Activated CD4-positive, alpha-beta T cell treated with anti-CD3 and anti-CD28 coated beads, Interleukin-2, Interleukin-6, amounts not matched to agents 100 ng/mL and 50 ng/mL, durations not matched to agents 16 hours and 8 hours (primary cell): ENCODE data around the gene ARL6IP4.
A peak's percentile ranks its signal among the peaks of the same experiment; 100 is the strongest.
"Not testable (repeated sequence)": the region's sequence is repeated elsewhere in the genome, so short reads cannot be mapped to it uniquely, and the experiment has no call there.

ENCODE experiments used
- DNase-seq: peaks from one replicate; pipeline ENCODE4 v3.0.0-alpha.2; 2020

ARL6IP4 gene

DNA sequence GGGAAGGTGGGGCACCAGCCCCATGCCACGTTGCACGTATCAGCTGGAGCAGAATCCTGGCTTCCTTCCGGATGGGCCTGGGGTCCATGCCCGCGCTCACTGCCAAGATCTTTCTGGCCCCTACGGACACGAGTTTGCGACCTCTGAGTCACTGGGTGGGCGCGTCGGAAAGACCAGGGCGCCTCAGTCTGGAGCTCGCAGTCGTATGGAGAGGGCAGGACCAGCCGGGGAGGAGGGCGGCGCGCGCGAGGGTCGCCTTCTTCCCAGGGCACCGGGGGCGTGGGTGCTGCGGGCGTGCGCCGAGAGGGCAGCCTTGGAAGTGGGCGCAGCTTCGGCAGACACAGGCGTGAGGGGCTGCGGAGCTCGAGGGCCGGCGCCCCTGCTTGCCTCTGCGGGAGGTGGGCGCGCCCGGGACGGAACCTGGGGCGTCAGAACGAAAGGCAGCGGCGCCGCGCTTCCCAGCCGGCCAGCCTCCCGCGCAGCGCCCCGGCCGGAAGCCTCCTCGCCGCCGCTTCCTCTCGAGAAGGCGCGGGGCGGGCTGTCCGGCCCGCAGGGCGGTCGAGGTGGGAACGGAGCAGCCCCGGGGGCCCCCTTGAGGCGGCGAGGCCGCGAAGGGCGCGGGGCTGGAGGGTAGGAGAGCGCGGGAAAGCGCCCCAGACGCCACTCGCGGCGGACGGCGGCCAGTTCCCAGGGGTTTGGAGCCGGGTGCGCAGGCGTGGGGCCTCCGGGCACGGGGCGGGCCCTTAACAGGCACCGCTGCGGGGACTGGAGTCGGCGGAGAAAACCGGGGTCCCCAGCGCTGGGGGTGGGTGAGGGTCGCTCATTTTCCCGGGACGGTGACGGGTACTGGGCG, at the start of gene ARL6IP4:
Gene ARL6IP4 (plus strand): TSS at position 499 of the 853 bp plus-strand sequence. CDS start 459 bp downstream, outside the sequence.
- peak; percentile 78 for DNase-seq

DNA sequence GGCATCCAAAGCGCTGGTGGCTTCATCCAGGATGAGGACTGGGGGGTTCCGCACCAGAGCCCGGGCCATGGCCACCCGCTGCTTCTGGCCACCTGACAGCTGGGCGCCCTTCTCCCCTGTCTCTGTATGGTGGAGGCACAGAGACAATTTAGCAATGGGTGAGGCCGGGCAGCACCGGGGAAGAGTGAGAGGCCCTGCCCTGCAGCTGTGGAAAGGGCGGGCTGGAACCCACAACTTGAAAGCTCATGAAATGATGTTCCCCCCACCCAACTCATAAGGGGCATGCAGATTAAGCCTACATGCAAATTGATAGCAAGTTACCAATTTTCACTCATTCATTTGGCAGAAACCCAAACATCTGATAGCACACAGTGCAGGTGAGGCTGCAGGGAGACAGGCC, 48.3 kb upstream of the ARL6IP4 start:
- no peak for DNase-seq

DNA sequence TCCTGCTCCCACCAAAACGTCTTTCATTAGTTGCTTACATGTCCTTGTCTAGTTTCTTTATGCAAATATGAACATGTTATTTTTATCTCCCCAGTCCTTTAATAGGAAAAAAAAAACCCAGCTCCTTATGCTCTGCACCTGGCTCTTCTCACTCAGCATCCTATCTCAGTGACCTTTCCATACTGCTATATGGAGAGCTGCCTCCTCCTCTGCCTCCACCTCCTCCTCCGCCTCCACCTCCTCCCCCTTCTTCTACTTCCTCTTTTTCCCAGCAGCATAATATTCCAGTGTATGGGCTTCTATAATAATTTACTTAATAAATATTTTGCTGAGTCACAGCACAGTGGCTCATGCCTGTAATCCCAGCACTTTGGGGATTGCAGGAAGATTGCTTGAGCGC, 45.8 kb upstream of the ARL6IP4 start:
- DNase-seq, result no peak

DNA sequence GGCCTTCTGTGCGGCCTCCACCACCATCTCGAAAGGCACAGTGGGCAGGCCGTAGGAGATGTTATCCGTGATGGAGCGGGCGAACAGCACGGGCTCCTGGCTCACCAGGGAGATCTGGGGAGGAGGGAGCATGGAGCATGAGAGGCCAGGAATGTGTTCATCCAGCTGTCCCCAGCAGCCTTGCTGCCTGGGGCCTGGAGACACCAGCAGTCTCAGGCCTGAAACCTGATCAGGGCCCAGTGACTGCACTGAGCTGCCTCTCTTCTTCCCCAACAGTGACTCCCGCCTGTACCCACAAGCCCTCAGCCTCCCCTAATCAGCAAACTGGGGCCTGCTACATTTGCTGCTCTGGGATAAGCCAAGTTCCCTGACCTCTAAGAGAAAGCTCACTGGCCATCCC, 45.2 kb upstream of the ARL6IP4 start:
- DNase-seq, result no peak

DNA sequence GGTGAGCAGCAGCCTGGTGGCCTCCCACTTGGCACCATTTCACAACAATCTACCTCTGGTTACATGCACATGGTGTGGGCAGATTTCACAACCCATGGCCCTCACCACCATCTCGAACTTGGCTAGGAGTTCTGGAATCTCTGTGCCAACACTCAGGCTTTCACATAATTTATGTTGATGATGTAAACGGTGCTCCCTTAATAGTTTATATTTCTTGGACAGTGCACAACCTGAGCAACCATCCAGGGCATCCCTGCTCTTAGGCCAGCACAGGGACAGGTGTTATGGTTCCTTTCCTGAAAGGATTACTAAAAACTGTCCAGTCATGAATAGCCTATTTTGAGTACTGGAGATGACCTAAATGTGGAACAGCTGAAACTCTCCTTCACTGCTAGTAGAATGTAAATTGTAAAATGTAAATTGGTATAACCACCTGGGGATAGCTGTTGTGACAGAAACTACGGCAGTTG, 42.8 kb upstream of the ARL6IP4 start:
- DNase-seq, result no peak

DNA sequence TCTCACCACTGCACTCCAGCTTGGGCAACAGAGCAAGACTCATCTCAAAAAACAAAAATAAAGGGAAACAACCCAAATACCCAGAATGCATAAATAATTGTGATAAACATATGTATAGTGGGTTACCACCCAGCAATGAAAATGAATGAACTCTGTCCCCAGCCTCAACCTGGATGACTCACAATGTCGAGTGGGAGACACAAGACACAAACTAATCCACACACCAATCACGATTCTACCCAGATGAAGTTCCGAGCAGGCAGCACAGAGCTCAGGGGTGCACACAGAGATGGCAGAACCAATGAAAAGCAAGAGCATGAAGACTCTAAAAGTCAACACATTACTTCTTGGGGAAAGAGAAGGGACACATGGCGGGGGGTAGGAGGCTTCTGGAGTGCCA, 41.4 kb upstream of the ARL6IP4 start:
- no peak for DNase-seq

DNA sequence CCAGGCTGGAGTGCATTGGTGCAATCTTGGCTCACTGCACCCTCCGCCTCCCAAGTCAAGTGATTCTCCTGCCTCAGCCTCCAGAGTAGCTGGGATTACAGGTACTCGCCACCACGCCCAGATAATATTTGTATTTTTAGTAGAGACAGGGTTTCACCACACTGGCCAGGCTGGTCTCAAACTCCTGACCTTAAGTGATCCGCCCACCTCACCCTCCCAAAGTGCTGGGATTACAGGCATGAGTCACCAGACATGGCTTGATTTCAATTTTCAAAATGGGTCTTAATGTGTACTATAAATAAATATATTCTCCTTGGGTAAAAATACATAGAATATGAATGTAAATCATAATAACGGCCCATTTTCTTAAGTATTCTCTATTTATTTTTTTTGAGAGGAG, 39.1 kb upstream of the ARL6IP4 start:
- not testable (repeated sequence) for DNase-seq

DNA sequence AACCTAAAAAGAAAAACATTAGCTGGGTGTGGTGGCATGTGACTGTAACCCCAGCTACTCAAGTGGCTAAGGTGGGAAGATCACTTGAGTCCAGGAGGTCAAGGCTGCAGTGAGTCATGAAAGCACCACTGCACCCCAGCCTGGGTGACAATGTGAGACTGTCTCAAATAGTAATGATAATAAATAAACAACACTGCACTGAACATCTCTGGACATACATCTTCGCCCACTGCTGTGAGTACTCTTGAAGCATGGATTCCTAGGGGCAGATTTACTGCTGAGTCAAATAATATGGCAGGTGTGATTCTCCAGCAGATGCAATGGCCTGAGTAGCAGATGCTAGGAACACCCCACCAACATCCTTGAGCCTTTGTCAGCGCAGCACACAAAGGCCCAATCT, 37.8 kb upstream of the ARL6IP4 start:
- no peak for DNase-seq

DNA sequence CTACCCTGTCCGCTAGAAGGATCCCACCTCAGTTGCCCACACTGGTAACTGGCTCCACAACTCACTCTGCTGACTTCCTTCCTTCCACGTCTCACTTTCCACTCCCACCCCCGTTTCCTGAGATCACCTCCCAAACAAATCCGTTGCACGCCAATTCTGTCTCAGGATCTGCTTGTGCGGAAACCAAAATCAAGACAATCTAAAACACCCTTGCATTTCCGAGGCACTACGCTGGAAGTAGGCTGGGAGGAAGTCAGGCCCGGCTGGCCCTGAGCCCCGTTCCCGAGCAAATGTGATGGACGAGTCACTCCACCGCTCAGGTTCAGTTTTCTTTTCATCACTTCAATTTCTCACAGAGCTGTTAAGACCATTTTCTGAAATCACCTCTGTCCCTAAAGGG, 37.3 kb upstream of the ARL6IP4 start:
- DNase-seq, result no peak

DNA sequence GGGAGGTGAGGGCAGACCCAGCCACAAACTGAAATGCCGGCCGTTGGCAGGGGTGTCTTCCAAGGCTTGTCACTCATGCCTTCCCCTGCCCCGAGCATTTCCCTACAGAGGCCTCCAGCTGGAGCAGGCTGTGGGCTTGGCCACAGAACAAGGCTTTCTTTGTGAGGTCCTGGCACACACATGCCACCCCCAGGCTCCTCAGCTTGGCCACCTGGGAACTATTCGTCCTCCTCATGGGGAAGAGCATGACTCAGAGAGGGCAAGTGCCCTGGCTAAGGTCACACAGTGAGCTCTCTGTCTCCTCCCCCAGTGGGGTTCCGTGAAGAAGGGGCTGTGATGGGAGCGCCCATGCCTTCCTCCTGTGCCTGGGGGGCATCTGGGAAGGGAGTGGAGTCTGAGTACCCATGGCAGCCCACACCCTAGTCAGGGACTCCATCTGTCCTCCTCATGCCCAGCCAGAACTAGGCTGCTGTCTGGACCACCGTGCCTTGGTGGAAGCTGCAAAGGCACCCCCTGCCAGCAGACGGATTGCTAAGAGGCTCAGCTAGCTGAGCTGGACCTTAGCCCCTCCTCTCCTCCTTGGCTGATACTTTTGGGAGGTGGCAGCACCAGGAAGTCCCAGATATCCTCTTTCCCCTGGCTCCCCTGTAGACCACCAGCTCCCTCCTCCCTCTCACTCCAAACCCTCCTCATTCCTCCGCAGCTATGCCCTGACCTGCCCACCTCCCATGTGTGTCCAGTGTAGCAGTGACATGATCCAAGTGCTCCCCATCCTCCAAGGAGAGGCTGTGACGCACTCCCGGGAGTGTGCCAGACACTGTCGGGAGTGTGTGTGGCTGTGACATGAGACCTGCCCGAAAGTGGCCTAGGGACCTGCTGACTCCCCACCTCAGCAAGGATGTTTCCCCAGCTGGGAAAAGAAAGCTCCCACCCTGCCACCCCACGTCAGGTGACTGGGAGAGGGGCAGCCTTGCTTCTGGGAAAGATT, 35.6 kb upstream of the ARL6IP4 start:
- no peak for DNase-seq

DNA sequence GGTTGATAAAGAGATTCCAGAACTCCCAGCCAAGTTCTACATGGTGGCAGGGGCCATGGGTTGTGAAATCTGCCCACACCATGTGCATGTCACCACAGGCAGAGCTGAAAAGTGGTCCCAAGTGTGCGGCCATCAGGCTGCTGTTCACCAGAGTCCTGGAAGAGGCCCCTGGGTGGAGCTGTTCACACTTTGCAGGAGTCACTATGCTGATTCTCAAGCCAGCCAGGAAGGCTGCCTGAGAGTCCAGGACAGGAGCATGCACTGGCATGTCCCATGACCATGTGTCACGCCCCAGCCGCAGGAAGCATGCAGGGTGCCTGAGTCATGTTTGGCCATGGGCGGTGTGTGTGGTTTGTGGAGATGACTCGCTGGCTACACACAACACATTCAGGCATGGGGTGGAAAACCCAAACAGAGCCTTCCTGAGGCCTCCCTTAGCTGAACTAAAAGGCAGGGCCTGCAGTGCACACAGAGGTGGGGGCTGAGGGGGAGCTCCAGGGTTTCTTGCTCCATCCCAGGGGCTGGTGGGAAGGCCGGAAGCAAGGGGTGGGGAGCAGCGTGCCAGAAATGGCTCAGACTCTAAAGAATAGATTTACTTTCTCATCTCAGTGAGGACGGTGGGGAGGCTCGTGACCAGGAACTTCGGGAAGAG, 33.7 kb upstream of the ARL6IP4 start:
- peak; percentile 93 for DNase-seq

DNA sequence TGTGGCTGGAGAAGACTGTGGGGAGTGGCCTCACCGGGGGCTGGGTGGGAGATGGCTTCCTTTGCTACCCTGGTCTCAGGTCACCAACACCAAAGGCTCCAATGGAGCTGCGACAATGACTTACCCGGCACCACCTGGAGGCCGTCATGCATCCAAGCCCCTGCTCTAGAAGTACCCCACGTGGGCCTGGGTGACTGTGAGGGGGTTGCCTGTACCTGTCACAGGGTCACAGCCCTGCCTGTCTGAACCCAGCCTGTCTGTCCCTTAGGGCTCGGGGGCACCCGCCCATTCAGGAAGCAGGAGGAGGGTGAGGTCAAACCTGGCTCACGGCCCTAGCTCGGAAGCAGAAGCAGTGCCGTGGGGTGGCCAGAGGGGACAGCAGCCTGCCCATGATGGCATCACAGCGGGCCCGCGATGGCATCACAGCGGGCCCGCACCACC, 33.1 kb upstream of the ARL6IP4 start:
- DNase-seq, result no peak

DNA sequence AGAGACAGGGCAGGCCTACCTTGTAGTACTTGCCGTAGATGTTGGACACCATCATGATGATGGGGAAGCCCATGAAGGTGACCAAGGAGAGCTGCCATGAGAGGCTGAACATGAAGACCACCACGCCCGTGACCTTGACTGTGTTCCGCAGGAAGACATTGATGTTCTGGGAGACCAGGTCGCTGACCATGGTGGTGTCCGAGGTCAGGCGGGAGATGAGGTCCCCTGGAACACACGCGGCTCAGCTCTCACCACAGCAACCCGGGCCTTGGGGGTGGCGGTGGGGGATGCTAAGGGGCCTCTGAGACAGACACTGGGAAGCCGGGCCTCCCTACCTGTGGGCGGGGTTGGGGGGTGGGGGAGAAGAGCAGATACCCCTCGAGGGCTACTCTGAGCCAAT, 31.9 kb upstream of the ARL6IP4 start:
- DNase-seq, result no peak

DNA sequence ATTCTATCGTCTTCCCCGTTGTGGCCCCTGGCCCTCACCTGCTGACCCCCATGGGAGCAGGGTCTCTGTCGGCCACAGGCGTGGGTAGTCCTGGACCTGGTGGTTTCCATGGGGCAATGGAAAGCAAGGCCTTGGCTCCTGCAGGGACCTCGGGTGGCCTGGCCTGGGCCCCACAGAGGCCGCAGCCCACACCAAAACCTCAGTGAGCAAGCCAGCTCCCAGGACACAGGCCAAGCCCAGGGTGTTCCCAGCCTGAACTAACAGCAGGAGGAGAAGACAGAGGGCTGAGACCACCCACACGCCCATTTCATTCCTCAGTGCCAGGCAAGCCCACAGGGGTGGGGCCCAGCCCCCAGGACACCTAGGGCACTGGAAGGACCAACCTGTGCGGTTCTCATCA, 31.1 kb upstream of the ARL6IP4 start:
- no peak for DNase-seq

DNA sequence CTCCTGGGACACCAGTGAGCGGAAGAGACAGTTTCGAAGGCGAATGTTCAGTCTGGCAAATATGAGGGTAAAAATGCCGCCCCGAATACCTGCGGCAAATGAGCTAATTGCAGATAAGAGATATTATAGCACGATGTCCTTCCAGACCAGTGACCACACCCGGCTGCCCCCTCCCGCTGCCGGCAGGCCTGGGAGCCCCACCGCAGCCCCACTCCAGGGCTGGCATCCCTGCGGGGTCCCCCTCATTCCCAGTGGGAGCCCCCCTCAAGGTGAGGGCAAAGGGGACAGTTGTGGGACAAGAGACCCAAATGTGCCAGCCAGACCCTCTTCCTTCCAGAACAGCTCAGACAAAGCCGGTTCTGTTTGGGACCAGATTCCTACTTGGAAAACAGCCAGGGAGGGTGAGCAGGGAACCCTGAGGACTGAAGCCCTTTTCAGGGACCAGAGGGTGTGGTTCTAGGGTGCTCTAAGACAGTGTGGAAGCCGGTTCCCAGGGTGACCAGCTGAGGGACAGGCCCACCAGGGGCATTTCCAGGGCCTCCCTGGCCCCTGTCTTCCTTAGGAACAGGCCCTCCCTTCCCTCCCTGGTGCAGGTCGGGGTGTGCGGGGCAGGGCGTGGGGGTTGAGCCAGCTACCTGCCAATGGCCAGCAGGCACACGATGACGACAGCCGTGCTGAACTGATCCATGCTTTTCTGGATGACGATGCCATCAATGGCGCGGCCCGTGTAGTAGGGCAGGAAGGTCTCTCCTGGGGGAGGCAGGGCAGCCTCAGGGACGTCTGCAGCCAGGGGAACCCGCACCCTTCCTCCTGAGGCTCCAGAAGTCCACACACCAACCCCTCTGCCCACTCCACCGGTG, 30.4 kb upstream of the ARL6IP4 start:
- DNase-seq, result no peak

DNA sequence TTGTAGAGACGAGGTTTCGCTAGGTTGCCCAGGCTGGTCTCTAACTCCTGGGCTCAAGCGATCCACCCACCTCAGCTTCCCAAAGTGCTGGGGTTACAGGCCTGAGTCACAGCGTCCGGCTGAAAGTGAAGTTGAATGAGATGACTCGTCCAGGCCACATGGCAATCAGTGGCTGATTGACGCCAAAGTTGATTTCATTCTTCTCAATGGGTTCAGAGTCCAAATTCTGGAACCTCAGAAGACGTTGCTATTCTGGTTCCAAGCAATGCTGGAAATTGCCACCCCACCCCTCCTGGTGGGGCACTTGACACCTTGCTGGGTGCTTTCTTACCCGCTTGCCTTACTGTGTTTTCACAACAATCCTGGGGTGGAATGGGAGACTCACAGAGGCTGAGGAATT, 29.1 kb upstream of the ARL6IP4 start:
- peak; percentile 44 for DNase-seq

DNA sequence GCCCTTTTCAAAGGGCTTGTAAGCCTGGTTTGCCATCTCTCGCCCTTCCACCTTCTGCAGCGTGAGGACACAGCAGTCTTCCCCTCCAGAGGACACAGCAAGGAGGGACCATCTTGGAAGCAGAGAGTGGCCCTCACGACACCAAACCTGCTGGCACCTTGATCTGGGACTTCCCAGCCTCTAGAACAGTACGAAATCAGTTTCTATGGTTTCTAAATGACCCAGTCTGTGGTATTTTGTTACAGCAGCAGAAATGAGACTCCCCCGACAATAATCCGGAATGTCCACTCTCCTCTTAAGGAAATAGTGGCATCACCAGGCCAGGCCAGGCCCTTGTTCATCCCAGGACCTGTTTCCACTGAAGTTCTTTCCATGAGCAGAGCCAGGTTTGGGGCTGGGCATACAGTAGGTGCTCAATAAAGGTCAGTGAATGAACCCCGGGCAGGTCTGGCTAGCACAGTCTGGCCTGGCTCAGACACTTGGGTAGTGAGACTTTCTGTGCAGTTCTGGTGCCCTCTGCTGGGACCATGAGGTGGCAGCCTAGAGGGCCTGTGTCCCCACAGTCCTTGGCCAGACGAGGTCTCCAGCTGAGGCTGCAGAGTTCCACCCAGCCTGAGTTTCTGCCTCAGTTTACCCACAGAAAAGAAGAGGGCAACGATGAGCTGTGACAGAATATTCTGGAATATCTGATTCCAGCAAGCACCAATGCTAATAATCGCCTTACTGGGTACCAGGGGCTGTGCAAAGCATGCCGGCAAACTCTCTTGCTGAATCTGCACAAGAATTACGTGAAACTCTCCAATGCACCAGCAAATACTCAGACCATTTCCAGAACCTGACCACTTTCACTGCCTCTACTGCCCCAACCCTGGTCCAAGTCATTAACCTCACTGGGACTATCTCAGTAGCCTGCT, 28.2 kb upstream of the ARL6IP4 start:
- peak; percentile 81 for DNase-seq

DNA sequence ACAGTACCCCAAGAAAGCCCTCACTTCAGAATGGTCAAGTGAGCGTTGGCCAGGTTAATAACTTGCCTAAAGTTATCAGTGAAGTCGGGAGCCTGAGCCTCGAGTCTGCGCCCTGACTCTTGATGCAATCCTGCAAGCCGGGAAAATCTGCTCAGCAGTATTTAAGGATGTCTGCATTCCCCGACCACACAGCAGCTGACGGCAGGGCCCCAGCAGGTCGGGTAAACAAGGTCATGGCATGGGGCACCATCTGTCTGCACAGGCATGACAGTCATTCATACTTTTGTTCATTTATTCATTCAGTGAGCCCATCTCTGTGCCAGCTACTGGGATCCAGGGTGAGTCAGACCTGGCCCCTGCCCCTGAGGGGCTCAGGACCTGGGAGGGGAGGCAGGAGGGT, 25.3 kb upstream of the ARL6IP4 start:
- DNase-seq, result no peak

DNA sequence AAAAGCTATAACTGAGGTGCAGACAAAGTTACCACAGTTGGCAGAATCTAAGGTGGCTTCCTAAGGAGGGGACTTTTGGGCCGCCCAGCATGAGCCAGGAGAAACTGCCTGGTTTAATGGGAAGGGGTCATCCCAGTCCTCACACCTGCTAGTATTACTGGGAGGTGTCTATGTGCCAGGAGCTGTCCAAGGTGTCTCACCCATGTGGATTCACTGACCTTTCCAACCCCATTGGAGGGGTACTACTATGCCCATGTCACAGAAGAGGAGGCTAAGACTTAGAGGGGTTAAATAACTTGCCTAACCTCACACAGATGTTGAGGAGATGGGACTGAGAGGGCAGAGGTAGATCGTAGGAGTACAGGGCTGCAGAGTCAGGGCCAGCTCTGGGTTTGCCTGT, 24.4 kb upstream of the ARL6IP4 start:
- DNase-seq, result no peak

DNA sequence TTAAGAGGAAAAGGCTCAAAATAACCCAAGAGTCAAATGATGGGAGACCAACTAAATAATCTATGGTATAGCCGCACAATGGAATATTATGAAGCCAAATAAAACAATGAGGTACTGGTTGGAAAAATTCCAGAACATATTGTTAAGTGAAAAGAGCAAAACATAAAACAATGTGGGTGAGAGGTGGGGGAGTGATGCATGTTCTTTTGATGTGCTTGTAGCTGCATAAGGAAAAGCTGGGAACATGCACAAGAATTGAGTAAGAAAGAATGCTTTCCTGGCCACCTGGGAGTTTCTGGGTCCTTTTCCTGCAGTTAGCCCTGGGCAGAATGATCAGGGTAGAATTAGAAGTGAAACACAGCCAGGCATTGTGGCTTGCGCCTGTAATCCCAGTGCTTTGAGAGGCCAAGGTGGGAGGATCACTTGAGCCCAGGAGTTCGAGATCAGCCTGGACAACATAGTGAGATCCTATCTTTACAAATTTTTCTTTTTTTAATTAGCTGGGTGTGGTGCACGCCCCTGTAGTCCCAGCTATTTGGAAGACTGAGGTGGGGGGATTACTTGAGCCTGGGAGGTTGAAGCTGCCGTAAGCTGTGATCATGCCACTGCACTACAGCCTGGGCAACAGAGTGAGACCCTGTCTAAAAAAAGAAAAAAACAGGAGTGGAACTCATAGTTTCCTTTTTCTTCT, 22.1 kb upstream of the ARL6IP4 start:
- no peak for DNase-seq
